Inflammatory macrophage treated with lipopolysaccharide for 4 hours (primary cell): Measurements from ENCODE around the gene GANC.
A peak's percentile ranks its signal among the peaks of the same experiment; 100 is the strongest.

Source experiments
- DNase-seq: peaks from one replicate; pipeline ENCODE4 v3.0.0-alpha.2; 2020

The GANC gene

GRCh38 chr15:42348083-42348482, 75.1 kb downstream of the GANC start:
- DNase-seq: no peak

GRCh38 chr15:42349186-42349585, 76.2 kb downstream of the GANC start:
- DNase-seq: no peak

GRCh38 chr15:42352401-42352800, 79.4 kb downstream of the GANC start:
- no peak for DNase-seq

- DNase-seq: no peak
These were observed 80.1 kb downstream of the GANC start for GRCh38 chr15:42353061-42353460.

- no peak for DNase-seq
These were observed 81.8 kb downstream of the GANC start for GRCh38 chr15:42354824-42355223.

- no peak for DNase-seq
These were observed 82.3 kb downstream of the GANC start for GRCh38 chr15:42355291-42355690.

GRCh38 chr15:42356851-42357250, 83.8 kb downstream of the GANC start:
- no peak for DNase-seq

GRCh38 chr15:42358141-42358540, 85.1 kb downstream of the GANC start:
- DNase-seq: no peak

GRCh38 chr15:42359249-42359648, 86.2 kb downstream of the GANC start, which contains the start of gene CAPN3:
Gene CAPN3 (plus strand): TSS chr15:42359501. CDS start chr15:42359806, 305 bp downstream.
- DNase-seq: no peak

GRCh38 chr15:42359985-42360384, 87.0 kb downstream of the GANC start:
- DNase-seq: no peak

GRCh38 chr15:42360535-42361112, 87.6 kb downstream of the GANC start:
- DNase-seq: no peak

- no peak for DNase-seq
These were observed 90.5 kb downstream of the GANC start for GRCh38 chr15:42363487-42363886.

- DNase-seq: no peak
These were observed 90.9 kb downstream of the GANC start for GRCh38 chr15:42363942-42364341.

GRCh38 chr15:42364529-42364928, 91.5 kb downstream of the GANC start:
- no peak for DNase-seq

GRCh38 chr15:42365921-42366550, 93.0 kb downstream of the GANC start:
- DNase-seq: peak; percentile 54

GRCh38 chr15:42367041-42367440, 94.0 kb downstream of the GANC start:
- DNase-seq: peak; percentile 94

GRCh38 chr15:42368096-42368495, 95.1 kb downstream of the GANC start:
- no peak for DNase-seq

- peak; percentile 19 for DNase-seq
These were observed 98.1 kb downstream of the GANC start for GRCh38 chr15:42371096-42371495.

- DNase-seq: no peak
These were observed 100.3 kb downstream of the GANC start for GRCh38 chr15:42373274-42373673.

GRCh38 chr15:42373936-42374335, 100.9 kb downstream of the GANC start:
- DNase-seq: no peak

- no peak for DNase-seq
These were observed 101.8 kb downstream of the GANC start for GRCh38 chr15:42374810-42375209.

GRCh38 chr15:42375252-42375651, 102.3 kb downstream of the GANC start:
- DNase-seq: no peak

GRCh38 chr15:42375941-42376340, 102.9 kb downstream of the GANC start:
- DNase-seq: no peak

- DNase-seq: no peak
These were observed 105.0 kb downstream of the GANC start for GRCh38 chr15:42378011-42378410.

GRCh38 chr15:42384597-42384996, 111.6 kb downstream of the GANC start:
- DNase-seq: no peak
